GM23248 (cell line): ENCODE results near the gene ADAM17. TPM values are rescaled to one million over a fixed set of nuclear protein-coding genes. Genes with fewer than 3 reads are reported as not detected.

Experiments used
- DNase-seq: peaks from one replicate; pipeline ENCODE4 v3.0.0-alpha.2; 2015
- H2AFZ ChIP-seq: fragments of 200-600 bp; sonication (generic); 2 replicates; pipeline ENCODE4 v1.6.1; 2016; ENCODE audit warnings: antibody characterized with exemption
- H3F3A ChIP-seq: fragments of 200-600 bp; sonication (generic); 2 replicates; pipeline ENCODE4 v1.6.1; 2016; ENCODE audit warnings: mild to moderate bottlenecking, antibody characterized with exemption, mixed run types; ENCODE audit not compliant: insufficient read depth
- H3K27ac ChIP-seq: fragments of 200-600 bp; sonication (generic); 2 replicates; pipeline ENCODE4 v1.5.1; 2016; ENCODE audit warnings: mild to moderate bottlenecking
- H3K27me3 ChIP-seq: fragments of 200-600 bp; sonication (generic); replicated peaks from 2 replicates; pipeline ENCODE4 v1.6.1; 2016; ENCODE audit warnings: mild to moderate bottlenecking; ENCODE audit not compliant: insufficient read depth
- H3K36me3 ChIP-seq: fragments of 200-600 bp; sonication (generic); 2 replicates; pipeline ENCODE4 v1.6.1; 2016; ENCODE audit warnings: low read depth, mild to moderate bottlenecking
- H3K4me1 ChIP-seq: fragments of 200-600 bp; sonication (generic); 2 replicates; pipeline ENCODE4 v1.6.1; 2016; ENCODE audit warnings: mild to moderate bottlenecking; ENCODE audit not compliant: insufficient read depth
- H3K4me2 ChIP-seq: fragments of 200-600 bp; sonication (generic); one replicate; pipeline ENCODE4 v1.6.1; 2016; ENCODE audit warnings: mild to moderate bottlenecking; ENCODE audit not compliant: unreplicated experiment
- H3K4me3 ChIP-seq: fragments of 200-600 bp; sonication (generic); 2 replicates; pipeline ENCODE4 v1.5.1; 2016; ENCODE audit warnings: mild to moderate bottlenecking
- H3K79me2 ChIP-seq: fragments of 200-600 bp; sonication (generic); 2 replicates; pipeline ENCODE4 v1.6.1; 2016; ENCODE audit warnings: mild to moderate bottlenecking; ENCODE audit not compliant: insufficient read depth
- H3K9ac ChIP-seq: fragments of 200-600 bp; sonication (generic); 2 replicates; pipeline ENCODE4 v1.6.1; 2016; ENCODE audit warnings: mild to moderate bottlenecking
- H3K9me2 ChIP-seq: fragments of 200-600 bp; sonication (generic); 2 replicates; pipeline ENCODE4 v1.6.1; 2016; ENCODE audit warnings: mixed run types, mild to moderate bottlenecking, moderate library complexity; ENCODE audit not compliant: insufficient read depth
- H3K9me3 ChIP-seq: fragments of 200-600 bp; sonication (generic); one replicate; pipeline ENCODE4 v1.6.1; 2017; ENCODE audit warnings: low read depth
- H4K20me1 ChIP-seq: fragments of 200-600 bp; sonication (generic); 2 replicates; pipeline ENCODE4 v1.6.0; 2016; ENCODE audit not compliant: insufficient read depth
- EZH2 ChIP-seq: fragments of 200-600 bp; sonication (generic); IDR thresholded peaks from 2 replicates; pipeline ENCODE4 v1.6.1; 2018; ENCODE audit warnings: antibody characterized with exemption, mild to moderate bottlenecking; ENCODE audit not compliant: insufficient read depth, poor library complexity, severe bottlenecking
- EZH2phosphoT487 ChIP-seq: fragments of 200-600 bp; sonication (generic); IDR thresholded peaks from 2 replicates; pipeline ENCODE4 v1.6.1; 2018; ENCODE audit warnings: antibody characterized with exemption, moderate library complexity, mild to moderate bottlenecking, low read depth; ENCODE audit not compliant: insufficient read depth
- WGBS, 2 experiments: methylation state at CpG; one replicate each; pipeline ENCODE4 v1.1.6; 2015 to 2017; ENCODE audit warnings: low lambda C conversion rate in 2 of 2, low coverage in 1 of 2; ENCODE audit errors: missing lambda C conversion rate in 2 of 2; 5-methylcytosine and 5-hydroxymethylcytosine counted together
- in situ Hi-C: fragments of 300-500 bp; cut with MboI; formaldehyde crosslinking; loops from 2 replicates; pipeline ENCODE4 v1.15.0; 2020
- polyA plus RNA-seq: library from polyadenylated mRNA; unstranded; fragments of >200 nt; fragmentation: Nextera tagmentation; extraction: Ambion mirVana; gene quantifications from 2 replicates; pipeline ENCODE4 v1.2.1, GENCODE V29; 2016
- total RNA-seq: library from RNA; depleted of rRNA; stranded (reverse); fragments of >200 nt; shearing (Covaris generic); gene quantifications from 2 replicates; pipeline ENCODE4 v1.2.3, GENCODE V29; 2014

Gene ADAM17
- total and polyA plus RNA-seq, 2 experiments from 2014 or later: 20.9 to 31.8 TPM

GRCh38 chr2:9497017-9497416, 58.6 kb downstream of the ADAM17 start:
- WGBS, 2 experiments: 96 to 100% methylated on average over 4 of the region's 4 CpGs
- DNase-seq: no peak
- Histone ChIP-seq H3K9me2 (no peaks in the 10 kb centered on the region), H4K20me1 (no peaks in the 10 kb centered on the region), H3K9me3 (no peaks in the 10 kb centered on the region), H2AFZ (no peak overlapping the region), H3K27ac (no peak overlapping the region), H3F3A (peaks cover 25% of the 10 kb centered on the region), H3K36me3 (peaks cover 56% of the 10 kb centered on the region), H3K4me2 (no peak overlapping the region), H3K4me1 (peaks cover 18% of the 10 kb centered on the region), H3K79me2 (peaks cover 29% of the 10 kb centered on the region; the same call in 1 of the 2 replicates), H3K27me3 (no peaks in the 10 kb centered on the region), H3K9ac (no peak overlapping the region), H3K4me3 (no peak overlapping the region)
- in situ Hi-C loops: no loop called here
- TF ChIP-seq EZH2phosphoT487 (no peak), EZH2 (no peak)

DNA sequence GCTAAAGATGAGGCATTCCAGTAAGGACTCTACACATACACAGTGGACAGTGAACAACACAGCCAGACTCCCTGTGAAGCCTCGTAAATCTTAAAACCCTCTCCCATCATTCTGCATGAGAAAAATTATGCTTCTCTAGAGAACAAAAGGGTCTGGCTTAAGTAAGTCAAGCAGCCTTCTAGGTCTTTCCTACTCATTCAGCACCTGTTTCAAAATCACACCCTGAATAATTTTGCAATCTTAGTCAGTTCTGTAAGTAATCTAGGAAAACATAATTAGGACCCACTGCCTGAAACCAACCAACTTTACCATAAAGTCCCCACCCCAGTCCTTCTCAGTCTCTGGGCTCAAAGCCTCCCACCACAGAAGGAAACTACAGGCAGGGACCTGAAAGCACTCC, 61.5 kb downstream of the ADAM17 start:
- peaks cover 37% of the 10 kb centered on the region for H3F3A ChIP-seq
- peaks cover 23% of the 10 kb centered on the region for H3K4me1 ChIP-seq
- no peaks in the 10 kb centered on the region for H3K9me2 ChIP-seq
- in situ Hi-C loops: no loop called here
- no peak for DNase-seq
- no peaks in the 10 kb centered on the region for H3K9me3 ChIP-seq
- H3K79me2 ChIP-seq: 0 out of 2 replicates have a peak, but pooled peaks cover 20% of the 10 kb centered on the region
- H3K36me3 ChIP-seq: peaks cover 51% of the 10 kb centered on the region
- no peaks in the 10 kb centered on the region for H3K27me3 ChIP-seq
- 76 to 79% methylated on average over 1 of the region's 1 CpG for WGBS, 2 experiments
- TF ChIP-seq EZH2phosphoT487 (no peak), EZH2 (no peak)
- no peak overlapping the region for H3K4me2 ChIP-seq
- H2AFZ ChIP-seq: no peak overlapping the region
- H3K27ac ChIP-seq: no peak overlapping the region
- no peaks in the 10 kb centered on the region for H4K20me1 ChIP-seq
- no peak overlapping the region for H3K4me3 ChIP-seq
- no peak overlapping the region for H3K9ac ChIP-seq

DNA sequence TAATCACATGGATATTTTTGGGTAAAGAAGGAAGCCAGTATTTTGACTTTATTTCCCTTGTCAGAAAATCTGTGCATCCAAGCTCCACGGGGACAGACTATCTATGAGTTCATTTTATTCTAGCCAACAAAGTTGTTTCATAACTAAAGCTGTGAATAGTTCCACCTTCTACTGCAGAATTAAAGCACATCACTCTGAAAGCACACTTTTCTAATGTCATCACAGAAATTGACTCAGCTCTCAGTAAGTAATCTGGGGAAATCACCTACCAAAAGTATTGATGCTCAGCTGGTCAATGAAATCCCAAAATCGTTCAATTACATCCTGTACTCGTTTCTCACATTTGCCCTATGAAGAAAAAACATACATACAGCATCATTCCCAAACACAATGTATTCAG, 62.2 kb downstream of the ADAM17 start:
- no peaks in the 10 kb centered on the region for H3K27me3 ChIP-seq
- DNase-seq: no peak
- H2AFZ ChIP-seq: no peak overlapping the region
- no peaks in the 10 kb centered on the region for H4K20me1 ChIP-seq
- H3K4me3 ChIP-seq: no peak overlapping the region
- 78 to 80% methylated on average over 3 of the region's 3 CpGs for WGBS, 2 experiments
- H3K79me2 ChIP-seq: 0 out of 2 replicates have a peak, but pooled peaks cover 14% of the 10 kb centered on the region
- peaks cover 39% of the 10 kb centered on the region for H3F3A ChIP-seq
- H3K4me2 ChIP-seq: no peak overlapping the region
- no peaks in the 10 kb centered on the region for H3K9me3 ChIP-seq
- in situ Hi-C loops: no loop called here
- peaks cover 51% of the 10 kb centered on the region for H3K36me3 ChIP-seq
- peaks cover 23% of the 10 kb centered on the region for H3K4me1 ChIP-seq
- H3K9ac ChIP-seq: no peak overlapping the region
- H3K27ac ChIP-seq: no peak overlapping the region
- H3K9me2 ChIP-seq: no peaks in the 10 kb centered on the region
- TF ChIP-seq EZH2phosphoT487: no peak
- TF ChIP-seq EZH2: no peak

DNA sequence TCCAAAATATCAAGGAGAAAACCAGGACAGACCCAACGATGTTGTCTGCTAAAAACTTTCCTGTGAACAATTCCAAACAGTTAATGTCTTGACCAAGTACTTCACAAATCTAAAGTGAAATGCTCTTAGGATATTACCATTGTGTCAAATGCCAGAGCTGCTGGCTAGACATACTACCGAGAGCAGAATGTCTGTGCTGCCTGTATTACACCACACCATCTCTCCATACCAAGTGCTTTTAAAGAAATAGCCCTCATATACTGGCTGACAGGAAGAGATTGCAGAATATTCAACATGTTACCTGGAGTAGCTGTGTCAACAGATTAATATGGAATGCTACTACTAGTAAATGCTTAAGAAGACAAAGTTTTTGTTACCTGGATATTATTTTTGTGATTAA, 62.7 kb downstream of the ADAM17 start:
- Histone ChIP-seq H3K9me3 (no peaks in the 10 kb centered on the region), H3K9me2 (no peaks in the 10 kb centered on the region), H2AFZ (no peak overlapping the region), H3K4me2 (no peak overlapping the region), H3F3A (peaks cover 43% of the 10 kb centered on the region), H3K36me3 (peaks cover 53% of the 10 kb centered on the region), H4K20me1 (no peaks in the 10 kb centered on the region), H3K27ac (no peak overlapping the region), H3K27me3 (no peaks in the 10 kb centered on the region), H3K79me2 (0 out of 2 replicates have a peak, but pooled peaks cover 14% of the 10 kb centered on the region), H3K9ac (no peak overlapping the region), H3K4me3 (no peak overlapping the region), H3K4me1 (peaks cover 21% of the 10 kb centered on the region)
- DNase-seq: no peak
- 9 to 17% methylated on average over 2 of the region's 2 CpGs for WGBS, 2 experiments
- in situ Hi-C loops: no loop called here
- TF ChIP-seq EZH2phosphoT487 (no peak), EZH2 (no peak)

- H3K27ac ChIP-seq: no peak overlapping the region
- H3F3A ChIP-seq: peaks cover 46% of the 10 kb centered on the region
- in situ Hi-C loops: no loop called here
- H3K27me3 ChIP-seq: no peaks in the 10 kb centered on the region
- no peak overlapping the region for H2AFZ ChIP-seq
- no peak for DNase-seq
- peaks cover 19% of the 10 kb centered on the region for H3K4me1 ChIP-seq
- peaks cover 23% of the 10 kb centered on the region for H3K79me2 ChIP-seq
- H3K9me2 ChIP-seq: no peaks in the 10 kb centered on the region
- WGBS, 2 experiments: 94 to 98% methylated on average over 2 of the region's 2 CpGs
- H3K4me3 ChIP-seq: no peak overlapping the region
- H3K9ac ChIP-seq: no peak overlapping the region
- no peaks in the 10 kb centered on the region for H4K20me1 ChIP-seq
- no peak for TF ChIP-seq EZH2phosphoT487
- peaks cover 68% of the 10 kb centered on the region for H3K36me3 ChIP-seq
- no peak overlapping the region for H3K4me2 ChIP-seq
- H3K9me3 ChIP-seq: no peaks in the 10 kb centered on the region
Measured at GRCh38 chr2:9490789-9491188, 64.8 kb downstream of the ADAM17 start.
